Left kidney (tissue), 8 donors: ENCODE data around the gene RIC3. TPM values are rescaled to one million over a fixed set of nuclear protein-coding genes. Genes with fewer than 3 reads are reported as not detected.

Experiments used
- DNase-seq: peaks from one replicate; pipeline ENCODE4 v3.0.0-alpha.2; 2013
- long read RNA-seq, 8 donors: transcript quantifications; one replicate each; lab custom pipeline, GENCODE V29; 2026
- polyA plus RNA-seq: library from polyadenylated mRNA; unstranded; fragments of 120-200 nt; gene quantifications from one replicate; pipeline ENCODE4 v1.2.1, GENCODE V29; 2013; ENCODE audit not compliant: insufficient read length

The RIC3 gene, protein sequence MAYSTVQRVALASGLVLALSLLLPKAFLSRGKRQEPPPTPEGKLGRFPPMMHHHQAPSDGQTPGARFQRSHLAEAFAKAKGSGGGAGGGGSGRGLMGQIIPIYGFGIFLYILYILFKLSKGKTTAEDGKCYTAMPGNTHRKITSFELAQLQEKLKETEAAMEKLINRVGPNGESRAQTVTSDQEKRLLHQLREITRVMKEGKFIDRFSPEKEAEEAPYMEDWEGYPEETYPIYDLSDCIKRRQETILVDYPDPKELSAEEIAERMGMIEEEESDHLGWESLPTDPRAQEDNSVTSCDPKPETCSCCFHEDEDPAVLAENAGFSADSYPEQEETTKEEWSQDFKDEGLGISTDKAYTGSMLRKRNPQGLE
- polyA plus RNA-seq = 21.0 TPM
- long read RNA-seq, donor 1, partial matches to known transcripts = 0 of 3 reads
- long read RNA-seq, donor 1, other reads (novel, unspliced or antisense) = 0 of 3 reads
- long read RNA-seq, donor 2, transcript RIC3-204 (2 exons, 1,300 nt) = major isoform, 7 of 8 reads
- long read RNA-seq, donor 2, partial matches to known transcripts = 0 of 8 reads
- long read RNA-seq, donor 2, other reads (novel, unspliced or antisense) = 0 of 8 reads
- long read RNA-seq, donor 3, partial matches to known transcripts = 0 of 3 reads
- long read RNA-seq, donor 3, other reads (novel, unspliced or antisense) = 0 of 3 reads
- long read RNA-seq, donor 4 = 0 reads
- long read RNA-seq, donor 5, partial matches to known transcripts = 0 of 1 reads
- long read RNA-seq, donor 5, other reads (novel, unspliced or antisense) = 0 of 1 reads
- long read RNA-seq, donor 6 = 0 reads
- long read RNA-seq, donor 7, transcript RIC3-204 (2 exons, 1,300 nt) = major isoform, 7 of 7 reads
- long read RNA-seq, donor 7, partial matches to known transcripts = 0 of 7 reads
- long read RNA-seq, donor 7, other reads (novel, unspliced or antisense) = 0 of 7 reads
- long read RNA-seq, donor 8, partial matches to known transcripts = 0 of 2 reads
- long read RNA-seq, donor 8, other reads (novel, unspliced or antisense) = 0 of 2 reads

- DNase-seq = peak; percentile 10
Observed at GRCh38 chr11:8168485-8169257, at the start of gene RIC3. Gene RIC3, minus strand, starts transcription at chr11:8169025. Its CDS starts 36 bp downstream, at chr11:8168989.

GRCh38 chr11:8218409-8218808 is 49.6 kb upstream of the RIC3 start:
- no peak for DNase-seq

DNA sequence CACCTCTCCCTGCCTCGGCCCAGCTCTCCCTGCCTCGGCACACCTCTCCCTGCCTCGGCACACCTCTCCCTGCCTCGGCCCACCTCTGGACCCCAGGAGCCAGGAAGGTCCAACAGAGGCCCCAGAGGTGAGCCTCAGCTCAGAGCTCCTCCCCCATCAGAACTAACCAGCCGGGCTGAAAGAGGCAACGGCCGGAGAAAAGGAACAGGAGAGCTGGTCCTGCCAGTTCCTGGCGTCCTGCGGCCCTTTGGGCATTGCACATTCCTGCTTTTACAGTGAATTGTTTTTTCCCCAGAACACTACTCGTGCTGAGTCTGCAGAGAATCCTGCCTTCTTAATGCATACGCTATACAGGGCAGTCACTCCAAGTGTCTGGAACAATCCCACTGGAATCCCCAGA is 49.1 kb upstream of the RIC3 start:
- DNase-seq = no peak

DNA sequence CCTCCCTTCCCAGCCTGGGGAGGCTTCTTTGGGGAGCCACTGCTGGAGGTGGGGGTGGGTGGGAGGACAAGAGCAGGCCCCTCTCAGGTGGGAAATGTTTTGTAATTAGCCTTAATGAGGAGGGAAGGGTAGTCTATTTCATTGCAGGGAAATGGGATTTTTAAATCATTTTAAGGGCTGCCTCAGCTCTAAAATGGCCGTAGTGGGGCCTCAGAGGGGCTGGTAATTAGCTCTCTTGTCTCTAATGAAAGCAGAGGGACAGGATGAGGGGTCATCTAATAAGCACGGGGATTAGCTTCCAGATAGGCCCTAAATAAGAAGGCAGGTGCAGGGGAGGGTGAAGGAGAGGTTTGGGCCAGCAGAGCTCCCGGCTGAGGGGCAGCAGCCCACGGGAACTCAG is 48.3 kb upstream of the RIC3 start:
- no peak for DNase-seq

- DNase-seq = no peak
Observed at GRCh38 chr11:8213376-8213775, 44.6 kb upstream of the RIC3 start.

DNA sequence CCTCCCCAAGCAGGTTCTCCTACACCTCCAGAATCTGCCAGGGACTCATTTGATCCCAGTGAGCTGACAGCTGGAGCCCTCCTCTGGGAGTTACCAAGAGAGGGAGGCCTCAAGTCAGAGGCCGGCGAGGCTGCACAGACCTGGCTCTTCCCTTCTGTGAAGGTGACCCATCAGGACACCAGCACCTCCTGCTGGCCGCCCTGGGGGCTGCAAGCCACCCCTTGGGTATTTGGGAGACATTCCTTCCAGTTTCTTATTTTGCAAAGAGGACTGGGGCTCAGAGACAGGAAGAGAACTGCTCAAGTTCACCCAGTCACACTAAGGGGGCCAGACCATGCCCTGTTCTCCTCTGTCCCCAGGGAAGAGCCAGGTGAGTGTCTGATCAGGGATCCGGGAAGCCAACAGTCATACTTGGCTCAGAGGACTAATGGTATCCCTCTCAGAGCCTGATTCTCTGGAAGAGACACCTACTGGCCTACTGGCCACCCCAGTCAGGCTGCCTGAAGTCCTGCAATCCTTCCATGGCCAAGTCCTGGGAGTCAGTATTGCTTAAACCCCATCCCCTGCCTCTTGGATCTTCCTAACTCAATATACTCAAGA is 40.5 kb upstream of the RIC3 start:
- no peak for DNase-seq

- DNase-seq = no peak
Observed at GRCh38 chr11:8207080-8208000, 38.5 kb upstream of the RIC3 start.

GRCh38 chr11:8206251-8207079 is 37.6 kb upstream of the RIC3 start:
- no peak for DNase-seq

DNA sequence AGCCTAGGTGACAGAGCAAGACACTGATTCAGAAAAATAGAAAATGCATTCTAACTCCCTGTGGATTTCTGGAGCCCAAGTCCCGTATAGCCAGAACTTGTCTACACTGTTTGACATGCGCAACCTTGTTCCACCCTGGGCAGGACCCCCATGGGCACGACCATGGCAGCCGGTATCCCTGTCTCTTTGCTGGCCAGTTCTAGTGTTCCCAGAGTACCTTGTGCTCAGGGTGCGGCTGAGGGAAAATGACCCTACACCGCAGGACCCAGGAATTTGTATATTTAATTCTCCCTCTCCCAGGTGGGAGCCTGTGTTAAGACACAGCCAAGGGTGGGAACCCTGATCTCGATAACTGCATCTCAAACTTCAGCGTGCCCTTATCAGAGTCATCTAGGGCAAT is 36.7 kb upstream of the RIC3 start:
- DNase-seq = no peak

GRCh38 chr11:8204596-8204995 is 35.8 kb upstream of the RIC3 start:
- no peak for DNase-seq

DNA sequence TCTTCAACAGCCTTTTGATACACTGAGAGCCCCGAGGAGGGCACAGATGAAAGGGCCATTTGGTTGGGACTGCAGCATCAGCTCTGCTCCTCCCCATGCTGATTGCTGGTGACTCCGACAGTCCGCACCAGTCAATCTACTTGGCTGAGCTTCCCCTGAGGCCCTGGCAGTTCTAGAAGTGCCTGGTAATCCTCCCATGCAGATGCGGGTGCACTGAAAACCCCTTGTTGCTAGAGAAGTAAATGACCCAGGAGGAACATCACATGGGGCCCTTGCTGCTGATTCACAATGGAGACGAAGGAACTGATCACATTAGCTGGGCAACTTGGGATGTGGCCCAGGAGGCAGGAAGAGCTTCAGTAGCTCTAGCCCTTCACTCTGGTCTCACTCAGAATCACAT is 35.2 kb upstream of the RIC3 start:
- no peak for DNase-seq

- no peak for DNase-seq
Observed at GRCh38 chr11:8203414-8203715, 34.5 kb upstream of the RIC3 start.

DNA sequence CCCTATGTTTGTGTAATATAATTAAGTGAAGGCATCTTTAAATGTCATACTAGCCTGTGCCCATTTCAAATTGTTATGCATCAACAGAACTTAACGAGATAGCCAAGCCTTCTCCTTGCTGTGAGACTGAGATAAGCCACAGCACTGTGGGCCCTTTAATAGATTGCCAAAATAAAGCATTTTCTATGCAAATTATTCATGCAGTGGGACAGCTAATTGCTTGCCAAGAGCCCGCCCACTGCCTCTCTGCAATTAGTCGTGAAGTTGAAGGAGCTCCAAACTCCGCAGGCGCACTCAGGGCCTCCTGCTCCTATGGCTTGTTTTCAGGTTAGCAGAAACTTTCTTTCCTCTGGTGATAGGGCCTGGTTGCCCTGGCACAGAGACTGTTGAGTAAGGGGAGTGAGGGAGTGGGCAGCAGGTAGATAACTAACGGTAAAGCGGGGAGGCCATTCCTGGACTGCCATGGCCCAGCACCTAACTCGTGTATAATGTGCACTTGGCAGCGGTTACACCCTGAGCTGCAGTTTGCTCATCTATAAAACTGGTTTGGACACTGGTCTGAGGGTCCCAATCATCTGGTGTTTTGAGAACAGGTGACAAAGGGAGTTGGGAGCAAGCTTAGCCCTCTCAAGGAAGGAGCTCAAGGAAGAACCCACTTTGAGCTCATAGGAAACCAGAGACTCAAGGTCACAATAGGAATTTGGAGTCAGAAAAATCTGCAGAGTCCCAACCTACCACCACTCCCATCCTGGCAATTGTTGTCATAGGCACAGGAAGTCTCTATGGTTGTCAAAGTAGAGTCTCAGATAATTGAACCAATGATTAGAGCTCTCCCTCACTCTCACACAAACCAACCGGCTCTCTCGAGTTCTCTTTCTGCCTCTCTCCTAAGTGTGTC is 33.9 kb upstream of the RIC3 start:
- no peak for DNase-seq

DNA sequence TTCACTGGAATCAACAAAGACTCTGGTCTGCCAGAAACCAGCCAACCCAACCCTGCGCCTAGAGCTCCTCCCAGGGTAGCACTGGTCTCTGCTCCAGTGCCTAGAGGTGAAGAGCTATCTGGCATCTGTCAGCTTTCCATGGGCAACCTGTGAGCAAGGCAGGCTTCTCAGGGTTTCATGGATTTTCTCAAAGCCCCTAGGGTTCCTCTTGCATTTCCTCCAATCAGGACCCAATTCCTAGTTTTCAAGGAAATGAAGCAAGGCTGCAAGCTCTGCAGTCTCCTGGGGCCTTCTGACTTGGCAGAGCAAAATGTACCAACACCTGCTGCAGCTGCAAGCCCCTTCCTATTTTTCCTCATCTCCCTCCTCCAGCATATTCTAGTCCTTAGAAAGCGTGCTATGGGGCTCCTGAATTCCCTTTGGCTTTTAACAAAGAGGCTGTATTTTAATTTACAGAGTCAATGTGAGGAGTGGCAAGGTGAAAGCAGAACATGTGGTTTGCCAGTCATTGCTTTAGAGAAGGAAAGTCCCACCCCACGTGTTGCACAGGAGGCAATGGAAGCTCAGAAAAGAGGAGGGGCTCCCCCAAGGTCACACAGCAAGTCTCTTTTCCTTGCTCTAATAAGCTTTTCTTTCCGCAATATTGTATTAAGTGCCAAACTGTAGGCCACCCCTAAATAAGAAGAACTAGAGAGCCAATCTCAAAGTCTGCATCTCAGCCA is 33.0 kb upstream of the RIC3 start:
- no peak for DNase-seq

GRCh38 chr11:8199676-8200075 is 30.9 kb upstream of the RIC3 start:
- no peak for DNase-seq

GRCh38 chr11:8196749-8197148 is 27.9 kb upstream of the RIC3 start:
- no peak for DNase-seq

DNA sequence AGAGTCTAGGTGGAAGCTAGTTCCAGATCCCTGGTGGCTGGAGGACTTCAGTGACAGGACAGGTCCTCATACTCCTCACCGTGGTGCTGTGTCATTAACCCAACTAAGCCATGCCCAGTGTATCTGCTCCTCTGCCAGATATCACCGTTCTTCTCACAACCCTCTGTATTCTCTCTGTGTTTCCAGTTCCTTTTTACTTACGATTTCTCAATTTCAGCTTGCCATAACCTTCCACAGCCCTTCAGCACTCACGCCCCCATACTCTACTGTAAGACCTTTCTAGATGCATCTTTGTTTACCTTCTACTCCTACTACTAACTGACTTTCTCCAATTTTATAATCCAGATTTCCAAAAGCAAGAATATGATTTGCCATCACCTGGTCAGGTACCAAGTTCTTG is 26.1 kb upstream of the RIC3 start:
- DNase-seq = no peak

GRCh38 chr11:8192896-8193209 is 24.0 kb upstream of the RIC3 start:
- DNase-seq = no peak
